Stomach (tissue), 4 donors: ENCODE measurements around the gene CLDN9.

ENCODE experiments used
- POLR2A ChIP-seq, 4 donors: fragments of 450-650 bp; IDR thresholded peaks; one replicate each; pipeline ENCODE4 v1.6.1; 2016; ENCODE audit warnings: antibody characterized with exemption in 4 of 4, control low read depth in 2 of 4, mild to moderate bottlenecking in 1 of 4, moderate library complexity in 1 of 4
- POLR2AphosphoS5 ChIP-seq, 3 donors: sonication (generic); formaldehyde crosslinking; IDR thresholded peaks; one replicate each; pipeline ENCODE4 v1.6.1; 2016; ENCODE audit warnings: antibody characterized with exemption in 3 of 3
- TF ChIP-seq, protein P1 (sequence below), 7 experiments: fragments of 450-650 bp in 4 of 7; fragments of 200-600 bp in 3 of 7; sonication (generic) in 3 of 7; IDR thresholded peaks; one replicate each; pipeline ENCODE4 v1.5.1; 2016 to 2019; ENCODE audit warnings: antibody characterized with exemption in 7 of 7, control low read depth in 2 of 7, mild to moderate bottlenecking in 1 of 7

DNA sequence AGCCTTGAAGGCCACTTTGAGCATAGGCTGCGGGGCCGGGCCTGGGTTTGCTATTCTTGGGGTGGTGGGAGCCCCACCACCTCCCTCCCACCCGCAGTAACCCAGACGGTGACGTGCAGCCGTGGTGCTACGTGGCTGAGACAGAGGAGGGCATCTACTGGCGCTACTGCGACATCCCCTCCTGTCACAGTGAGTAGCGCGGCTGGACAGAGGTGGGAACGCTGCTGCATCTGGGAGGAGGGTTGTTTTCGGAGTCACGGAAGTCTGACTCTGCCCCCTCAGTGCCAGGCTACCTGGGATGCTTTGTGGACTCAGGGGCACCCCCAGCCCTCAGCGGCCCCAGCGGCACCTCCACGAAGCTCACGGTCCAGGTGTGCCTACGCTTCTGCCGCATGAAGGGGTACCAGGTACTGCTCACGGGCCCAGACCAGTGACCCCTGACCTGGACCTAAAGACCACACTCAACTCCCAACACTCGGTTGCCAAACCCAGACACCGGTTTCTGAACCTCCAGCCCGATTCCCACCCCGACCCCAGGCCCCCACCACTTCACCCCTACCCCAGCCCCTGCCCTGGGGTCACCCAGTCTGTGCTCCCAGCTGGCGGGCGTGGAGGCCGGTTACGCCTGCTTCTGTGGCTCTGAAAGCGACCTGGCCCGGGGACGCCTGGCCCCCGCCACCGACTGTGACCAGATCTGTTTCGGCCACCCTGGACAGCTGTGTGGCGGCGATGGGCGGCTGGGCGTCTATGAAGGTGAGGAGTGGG, 46.5 kb upstream of the CLDN9 start:
- TF ChIP-seq POLR2AphosphoS5 (IDR thresholded peaks at IDR 0.05) (no peak), POLR2A (IDR thresholded peaks at IDR 0.05) (no peak)
- TF ChIP-seq, protein P1, sequence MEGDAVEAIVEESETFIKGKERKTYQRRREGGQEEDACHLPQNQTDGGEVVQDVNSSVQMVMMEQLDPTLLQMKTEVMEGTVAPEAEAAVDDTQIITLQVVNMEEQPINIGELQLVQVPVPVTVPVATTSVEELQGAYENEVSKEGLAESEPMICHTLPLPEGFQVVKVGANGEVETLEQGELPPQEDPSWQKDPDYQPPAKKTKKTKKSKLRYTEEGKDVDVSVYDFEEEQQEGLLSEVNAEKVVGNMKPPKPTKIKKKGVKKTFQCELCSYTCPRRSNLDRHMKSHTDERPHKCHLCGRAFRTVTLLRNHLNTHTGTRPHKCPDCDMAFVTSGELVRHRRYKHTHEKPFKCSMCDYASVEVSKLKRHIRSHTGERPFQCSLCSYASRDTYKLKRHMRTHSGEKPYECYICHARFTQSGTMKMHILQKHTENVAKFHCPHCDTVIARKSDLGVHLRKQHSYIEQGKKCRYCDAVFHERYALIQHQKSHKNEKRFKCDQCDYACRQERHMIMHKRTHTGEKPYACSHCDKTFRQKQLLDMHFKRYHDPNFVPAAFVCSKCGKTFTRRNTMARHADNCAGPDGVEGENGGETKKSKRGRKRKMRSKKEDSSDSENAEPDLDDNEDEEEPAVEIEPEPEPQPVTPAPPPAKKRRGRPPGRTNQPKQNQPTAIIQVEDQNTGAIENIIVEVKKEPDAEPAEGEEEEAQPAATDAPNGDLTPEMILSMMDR (IDR thresholded peaks at IDR 0.05) = no peak
